Measurements from ENCODE around the gene DBH. TPM values are rescaled to one million over a fixed set of nuclear protein-coding genes. Genes with fewer than 3 reads are reported as not detected.

DBH gene
- total RNA-seq, 1 experiment from 2014 or later: not detected

DNA sequence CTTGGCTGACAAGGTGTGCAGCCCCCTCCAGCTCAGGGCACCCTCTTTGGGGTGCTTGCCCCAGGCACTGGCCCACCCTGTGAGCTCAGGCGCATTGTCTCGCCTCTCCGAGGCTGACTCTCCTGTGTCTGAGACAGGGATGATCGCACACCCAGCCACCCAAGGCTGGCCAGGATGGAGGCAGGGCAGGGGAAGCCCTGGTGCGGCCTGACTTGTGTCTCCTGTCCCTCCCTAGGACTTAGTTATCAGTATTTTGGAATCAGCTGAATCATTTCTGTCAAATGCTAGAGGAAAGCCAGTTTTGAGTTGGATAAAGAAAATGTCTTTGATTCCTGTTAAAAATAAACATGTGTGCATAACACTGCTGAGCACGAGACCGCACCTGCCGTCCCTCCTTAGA, 2.5 kb upstream of the DBH start:
- no peaks in the 10 kb centered on the region for H3K4me1 ChIP-seq (ENCODE audit: insufficient read depth, low read length, poor library complexity, severe bottlenecking)
- no TSS peak for BruUV-seq (replicated peaks)
- no peak overlapping the region for H3K4me3 ChIP-seq (ENCODE audit: low read depth, low read length, poor library complexity, severe bottlenecking)
- H3K9me3 ChIP-seq (ENCODE audit: low read depth, low read length, poor library complexity, severe bottlenecking): no peaks in the 10 kb centered on the region
- CTCF ChIA-PET: no interaction called here
- intact Hi-C loops (cut with micrococcal nuclease; ENCODE audit: unreplicated experiment): no loop called here
- POLR2A ChIA-PET (ENCODE audit: low non-redundant PET): no interaction called here
- TF ChIP-seq EZH2 (IDR thresholded peaks at IDR 0.05; ENCODE audit: borderline replicate concordance, low read depth, low read length, poor library complexity, severe bottlenecking): no peak
- TF ChIP-seq, protein P1, sequence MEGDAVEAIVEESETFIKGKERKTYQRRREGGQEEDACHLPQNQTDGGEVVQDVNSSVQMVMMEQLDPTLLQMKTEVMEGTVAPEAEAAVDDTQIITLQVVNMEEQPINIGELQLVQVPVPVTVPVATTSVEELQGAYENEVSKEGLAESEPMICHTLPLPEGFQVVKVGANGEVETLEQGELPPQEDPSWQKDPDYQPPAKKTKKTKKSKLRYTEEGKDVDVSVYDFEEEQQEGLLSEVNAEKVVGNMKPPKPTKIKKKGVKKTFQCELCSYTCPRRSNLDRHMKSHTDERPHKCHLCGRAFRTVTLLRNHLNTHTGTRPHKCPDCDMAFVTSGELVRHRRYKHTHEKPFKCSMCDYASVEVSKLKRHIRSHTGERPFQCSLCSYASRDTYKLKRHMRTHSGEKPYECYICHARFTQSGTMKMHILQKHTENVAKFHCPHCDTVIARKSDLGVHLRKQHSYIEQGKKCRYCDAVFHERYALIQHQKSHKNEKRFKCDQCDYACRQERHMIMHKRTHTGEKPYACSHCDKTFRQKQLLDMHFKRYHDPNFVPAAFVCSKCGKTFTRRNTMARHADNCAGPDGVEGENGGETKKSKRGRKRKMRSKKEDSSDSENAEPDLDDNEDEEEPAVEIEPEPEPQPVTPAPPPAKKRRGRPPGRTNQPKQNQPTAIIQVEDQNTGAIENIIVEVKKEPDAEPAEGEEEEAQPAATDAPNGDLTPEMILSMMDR (conservative IDR thresholded peaks at IDR 0.05; ENCODE audit: low read depth, low read length): no peak
- H3K36me3 ChIP-seq (ENCODE audit: insufficient read depth, low read length, poor library complexity, severe bottlenecking): no peaks in the 10 kb centered on the region
- no peak overlapping the region for H3K27ac ChIP-seq (ENCODE audit: low read depth, low read length, poor library complexity, severe bottlenecking)
- DNase-seq (ENCODE audit: low spot score): no peak
- H3K27me3 ChIP-seq (replicated peaks; ENCODE audit: insufficient read depth, low read depth, low read length, poor library complexity): no peaks in the 10 kb centered on the region

DNA sequence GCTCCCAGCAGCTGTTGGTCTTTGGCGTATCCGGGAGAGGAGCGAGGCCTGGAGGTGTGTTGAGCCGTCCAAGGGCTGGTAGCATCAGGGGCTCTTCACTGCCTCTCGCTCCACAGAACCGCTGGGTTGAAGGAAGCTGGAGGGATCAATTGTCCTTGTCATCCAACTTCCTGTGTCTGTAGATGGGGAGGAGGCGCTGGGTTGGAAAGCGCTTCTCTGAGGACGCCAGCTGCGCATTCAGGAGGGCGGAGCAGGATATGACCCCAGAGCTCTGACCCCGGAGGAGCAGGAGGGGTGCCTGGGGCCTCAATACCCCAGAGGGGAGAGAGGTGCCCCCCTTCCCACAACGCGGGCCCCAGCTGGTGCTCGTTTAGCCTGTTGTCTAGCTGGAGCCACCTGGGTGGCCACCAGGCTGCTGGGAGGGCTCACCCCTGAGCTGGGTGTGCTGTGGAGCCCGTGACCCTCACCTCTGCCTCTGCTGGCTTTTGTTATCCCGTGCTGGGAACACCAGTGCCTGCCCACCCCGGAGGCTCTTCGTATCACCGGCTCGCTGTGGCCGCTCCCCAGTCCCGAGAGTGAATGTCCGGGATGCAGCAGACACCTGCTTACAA, 2.0 kb upstream of the DBH start:
- POLR2A ChIA-PET (ENCODE audit: low non-redundant PET): no interaction called here
- intact Hi-C loops (cut with micrococcal nuclease; ENCODE audit: unreplicated experiment): no loop called here
- no peak overlapping the region for H3K4me3 ChIP-seq (ENCODE audit: low read depth, low read length, poor library complexity, severe bottlenecking)
- BruUV-seq (replicated peaks): no TSS peak
- H3K36me3 ChIP-seq (ENCODE audit: insufficient read depth, low read length, poor library complexity, severe bottlenecking): no peaks in the 10 kb centered on the region
- no peaks in the 10 kb centered on the region for H3K9me3 ChIP-seq (ENCODE audit: low read depth, low read length, poor library complexity, severe bottlenecking)
- no peaks in the 10 kb centered on the region for H3K27me3 ChIP-seq (replicated peaks; ENCODE audit: insufficient read depth, low read depth, low read length, poor library complexity)
- no peak for DNase-seq (ENCODE audit: low spot score)
- H3K27ac ChIP-seq (ENCODE audit: low read depth, low read length, poor library complexity, severe bottlenecking): no peak overlapping the region
- no peak for TF ChIP-seq EZH2 (IDR thresholded peaks at IDR 0.05; ENCODE audit: borderline replicate concordance, low read depth, low read length, poor library complexity, severe bottlenecking)
- TF ChIP-seq, protein P1 (conservative IDR thresholded peaks at IDR 0.05; ENCODE audit: low read depth, low read length): no peak
- no peaks in the 10 kb centered on the region for H3K4me1 ChIP-seq (ENCODE audit: insufficient read depth, low read length, poor library complexity, severe bottlenecking)
- CTCF ChIA-PET: interaction anchor here (0.5 kb wide), 1 partner anchor 440 kb away, joined by 6 read pairs; no protein-coding TSS in a partner anchor

DNA sequence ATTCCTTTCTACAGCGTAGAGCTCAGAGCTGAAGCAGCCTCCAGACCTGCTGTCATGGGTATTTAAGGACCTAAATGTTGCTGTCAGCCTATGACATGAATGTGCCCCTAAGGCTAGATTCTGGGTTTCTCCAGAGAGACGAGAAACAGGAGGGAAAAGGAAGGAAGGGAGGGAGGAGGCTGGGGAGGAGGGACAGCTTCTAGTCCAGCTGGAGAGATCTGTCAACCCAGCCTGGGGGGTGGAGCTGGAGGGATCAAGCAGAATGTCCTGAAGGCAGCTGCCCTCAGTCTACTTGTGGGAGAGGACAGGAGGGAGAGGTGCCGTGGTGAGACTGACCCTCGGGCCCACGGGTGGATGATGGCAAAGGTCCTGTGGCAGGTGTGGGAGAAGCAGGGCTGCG, 1.1 kb upstream of the DBH start:
- Histone ChIP-seq H3K4me1 (ENCODE audit: insufficient read depth, low read length, poor library complexity, severe bottlenecking) (no peaks in the 10 kb centered on the region), H3K36me3 (ENCODE audit: insufficient read depth, low read length, poor library complexity, severe bottlenecking) (no peaks in the 10 kb centered on the region), H3K4me3 (ENCODE audit: low read depth, low read length, poor library complexity, severe bottlenecking) (no peak overlapping the region), H3K9me3 (ENCODE audit: low read depth, low read length, poor library complexity, severe bottlenecking) (no peaks in the 10 kb centered on the region), H3K27ac (ENCODE audit: low read depth, low read length, poor library complexity, severe bottlenecking) (no peak overlapping the region), H3K27me3 (replicated peaks; ENCODE audit: insufficient read depth, low read depth, low read length, poor library complexity) (no peaks in the 10 kb centered on the region)
- POLR2A ChIA-PET (ENCODE audit: low non-redundant PET): no interaction called here
- CTCF ChIA-PET: no interaction called here
- TF ChIP-seq EZH2 (IDR thresholded peaks at IDR 0.05; ENCODE audit: borderline replicate concordance, low read depth, low read length, poor library complexity, severe bottlenecking): no peak
- TF ChIP-seq, protein P1 (conservative IDR thresholded peaks at IDR 0.05; ENCODE audit: low read depth, low read length): no peak
- BruUV-seq (replicated peaks): no TSS peak
- no peak for DNase-seq (ENCODE audit: low spot score)
- intact Hi-C loops (cut with micrococcal nuclease; ENCODE audit: unreplicated experiment): no loop called here
